ENCODE data around the gene SLC35F1. TPM values are rescaled to one million over a fixed set of nuclear protein-coding genes. Genes with fewer than 3 reads are reported as not detected.

Gene SLC35F1
- total RNA-seq, 1 donor from 2014 or later: not detected

GRCh38 chr6:117909638-117910037 lies 2.6 kb downstream of the SLC35F1 start:
- no peak for TF ChIP-seq CTCF (IDR thresholded peaks at IDR 0.05)
- Mint-ChIP-seq H3K4me1 (ENCODE audit: unreplicated experiment) (peaks cover 11% of the 10 kb centered on the region), H3K4me3 (ENCODE audit: unreplicated experiment) (no peak overlapping the region), H3K36me3 (ENCODE audit: unreplicated experiment) (no peaks in the 10 kb centered on the region), H3K9me3 (ENCODE audit: unreplicated experiment) (peaks cover 3% of the 10 kb centered on the region), H3K27ac (ENCODE audit: unreplicated experiment) (no peak overlapping the region), H3K27me3 (ENCODE audit: unreplicated experiment) (peaks cover 43% of the 10 kb centered on the region)
- no peak for DNase-seq (ENCODE audit: extremely low spot score, unreplicated experiment)

- Mint-ChIP-seq H3K9me3 (ENCODE audit: unreplicated experiment) (peaks cover 3% of the 10 kb centered on the region), H3K4me1 (ENCODE audit: unreplicated experiment) (peaks cover 11% of the 10 kb centered on the region), H3K27me3 (ENCODE audit: unreplicated experiment) (peaks cover 36% of the 10 kb centered on the region), H3K36me3 (ENCODE audit: unreplicated experiment) (no peaks in the 10 kb centered on the region), H3K4me3 (ENCODE audit: unreplicated experiment) (no peak overlapping the region), H3K27ac (ENCODE audit: unreplicated experiment) (no peak overlapping the region)
- no peak for DNase-seq (ENCODE audit: extremely low spot score, unreplicated experiment)
- TF ChIP-seq CTCF (IDR thresholded peaks at IDR 0.05): no peak
Measured at GRCh38 chr6:117910549-117910948, 3.5 kb downstream of the SLC35F1 start.

GRCh38 chr6:117911150-117911549 lies 4.1 kb downstream of the SLC35F1 start:
- H3K4me3 Mint-ChIP-seq (ENCODE audit: unreplicated experiment): no peak overlapping the region
- H3K27me3 Mint-ChIP-seq (ENCODE audit: unreplicated experiment): peaks cover 33% of the 10 kb centered on the region
- H3K27ac Mint-ChIP-seq (ENCODE audit: unreplicated experiment): no peak overlapping the region
- TF ChIP-seq CTCF (IDR thresholded peaks at IDR 0.05): no peak
- no peak for DNase-seq (ENCODE audit: extremely low spot score, unreplicated experiment)
- H3K9me3 Mint-ChIP-seq (ENCODE audit: unreplicated experiment): peaks cover 3% of the 10 kb centered on the region
- H3K36me3 Mint-ChIP-seq (ENCODE audit: unreplicated experiment): no peaks in the 10 kb centered on the region
- H3K4me1 Mint-ChIP-seq (ENCODE audit: unreplicated experiment): peaks cover 10% of the 10 kb centered on the region

- Mint-ChIP-seq H3K27ac (ENCODE audit: unreplicated experiment) (no peak overlapping the region), H3K4me1 (ENCODE audit: unreplicated experiment) (peaks cover 7% of the 10 kb centered on the region), H3K36me3 (ENCODE audit: unreplicated experiment) (no peaks in the 10 kb centered on the region), H3K9me3 (ENCODE audit: unreplicated experiment) (peaks cover 3% of the 10 kb centered on the region), H3K4me3 (ENCODE audit: unreplicated experiment) (no peak overlapping the region), H3K27me3 (ENCODE audit: unreplicated experiment) (peaks cover 28% of the 10 kb centered on the region)
- DNase-seq (ENCODE audit: extremely low spot score, unreplicated experiment): no peak
- TF ChIP-seq CTCF (IDR thresholded peaks at IDR 0.05): no peak
Measured at GRCh38 chr6:117911660-117912059, 4.6 kb downstream of the SLC35F1 start.

- Mint-ChIP-seq H3K27me3 (ENCODE audit: unreplicated experiment) (peaks cover 10% of the 10 kb centered on the region), H3K9me3 (ENCODE audit: unreplicated experiment) (no peaks in the 10 kb centered on the region)
- TF ChIP-seq CTCF (IDR thresholded peaks at IDR 0.05): no peak
Measured at GRCh38 chr6:117915846-117916245, 8.8 kb downstream of the SLC35F1 start.

More at GRCh38 chr6:117915846-117916245, 8.8 kb downstream of the SLC35F1 start:
- no peak for DNase-seq (ENCODE audit: extremely low spot score, unreplicated experiment)
- no peaks in the 10 kb centered on the region for H3K4me1 Mint-ChIP-seq (ENCODE audit: unreplicated experiment)
- no peaks in the 10 kb centered on the region for H3K36me3 Mint-ChIP-seq (ENCODE audit: unreplicated experiment)
- H3K4me3 Mint-ChIP-seq (ENCODE audit: unreplicated experiment): no peak overlapping the region
- H3K27ac Mint-ChIP-seq (ENCODE audit: unreplicated experiment): no peak overlapping the region
